Head of caudate nucleus (tissue), 42 donors: ENCODE measurements around the gene PXDC1.
"Not testable (repeated sequence)": the region's sequence is repeated elsewhere in the genome, so short reads cannot be mapped to it uniquely, and the experiment has no call there.

ENCODE experiments used
- DNase-seq, 42 donors: peaks; one replicate each; pipeline versions ENCODE4 v3.0.0 to v3.0.0-alpha.2; 2020 to 2021; ENCODE audit warnings: mixed read lengths in 7 of 42
- intact Hi-C: fragments of 100-400 bp; cut with DNase I; formaldehyde crosslinking; loops from one replicate; pipeline ENCODE4 v1.15.0; 2022

The PXDC1 gene

GRCh38 chr6:3707024-3707423, 44.5 kb downstream of the PXDC1 start:
- intact Hi-C loops = no loop called here
- no peak for DNase-seq

- no peak for DNase-seq
- intact Hi-C loops = no loop called here
Observed at GRCh38 chr6:3706547-3706946, 45.0 kb downstream of the PXDC1 start.

GRCh38 chr6:3701631-3702030, 49.9 kb downstream of the PXDC1 start:
- intact Hi-C loops = no loop called here
- DNase-seq = no peak

GRCh38 chr6:3699231-3699630, 52.3 kb downstream of the PXDC1 start:
- intact Hi-C loops = no loop called here
- no peak for DNase-seq

- no peak for DNase-seq
Observed at GRCh38 chr6:3698021-3698420, 53.5 kb downstream of the PXDC1 start.

GRCh38 chr6:3697609-3698008, 53.9 kb downstream of the PXDC1 start:
- peak in 23 of 42 donors; percentile 9 to 75 (median 40) for DNase-seq
- intact Hi-C loops = no loop called here

More at GRCh38 chr6:3698021-3698420, 53.5 kb downstream of the PXDC1 start:
- intact Hi-C loops = no loop called here

GRCh38 chr6:3696525-3697088, 54.9 kb downstream of the PXDC1 start:
- intact Hi-C loops = no loop called here
- DNase-seq = peak in 1 of 42 donors; percentile 16

- DNase-seq = no peak
- intact Hi-C loops = no loop called here
Observed at GRCh38 chr6:3695065-3695817, 56.3 kb downstream of the PXDC1 start.

- peak in 17 of 42 donors; percentile 6 to 61 (median 28) for DNase-seq
- intact Hi-C loops = no loop called here
Observed at GRCh38 chr6:3693831-3694230, 57.7 kb downstream of the PXDC1 start.

- intact Hi-C loops = no loop called here
- DNase-seq = no peak
Observed at GRCh38 chr6:3690506-3690905, 61.0 kb downstream of the PXDC1 start.

- DNase-seq = peak in 16 of 42 donors; percentile 16 to 77 (median 44)
- intact Hi-C loops = no loop called here
Observed at GRCh38 chr6:3687847-3688246, 63.7 kb downstream of the PXDC1 start.

GRCh38 chr6:3683331-3683730, 68.2 kb downstream of the PXDC1 start:
- intact Hi-C loops = no loop called here
- DNase-seq = no peak

GRCh38 chr6:3678946-3679345, 72.6 kb downstream of the PXDC1 start:
- intact Hi-C loops = no loop called here
- no peak for DNase-seq

- intact Hi-C loops, DNase-seq: not testable (repeated sequence)
Observed at GRCh38 chr6:3677751-3678150, 73.8 kb downstream of the PXDC1 start.

- DNase-seq, intact Hi-C loops: not testable (repeated sequence)
Observed at GRCh38 chr6:3677351-3677750, 74.2 kb downstream of the PXDC1 start.
